ENCODE results near the gene USP46. TPM values are rescaled to one million over a fixed set of nuclear protein-coding genes. Genes with fewer than 3 reads are reported as not detected.

USP46 gene
- total and polyA plus RNA-seq, 2 of the 13 experiments (the other 11 are each of a cell fraction or from before 2014, with no cell fraction given), result 4.7 to 17.4 TPM

DNA sequence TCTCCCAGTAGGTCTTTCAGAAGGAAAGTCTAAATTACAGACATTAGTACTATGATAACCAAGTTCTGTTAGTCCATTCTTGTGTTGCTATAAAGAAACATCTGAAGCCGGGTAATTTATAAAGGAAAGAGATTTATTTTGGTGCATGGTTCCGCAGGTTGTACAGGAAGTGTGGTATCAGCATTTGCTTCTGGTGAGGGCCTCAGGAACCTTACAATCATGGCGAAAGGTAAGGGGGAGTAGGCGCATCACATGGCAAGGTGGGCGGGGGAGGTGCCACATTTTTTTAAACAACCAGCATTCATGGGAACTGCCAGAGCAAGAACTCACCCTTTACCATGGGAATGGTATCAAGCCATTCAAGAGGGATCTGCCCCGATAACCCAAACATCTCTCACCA, 26.2 kb upstream of the USP46 start (continued):
- TF ChIP-seq, protein P1, sequence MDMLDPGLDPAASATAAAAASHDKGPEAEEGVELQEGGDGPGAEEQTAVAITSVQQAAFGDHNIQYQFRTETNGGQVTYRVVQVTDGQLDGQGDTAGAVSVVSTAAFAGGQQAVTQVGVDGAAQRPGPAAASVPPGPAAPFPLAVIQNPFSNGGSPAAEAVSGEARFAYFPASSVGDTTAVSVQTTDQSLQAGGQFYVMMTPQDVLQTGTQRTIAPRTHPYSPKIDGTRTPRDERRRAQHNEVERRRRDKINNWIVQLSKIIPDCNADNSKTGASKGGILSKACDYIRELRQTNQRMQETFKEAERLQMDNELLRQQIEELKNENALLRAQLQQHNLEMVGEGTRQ (IDR thresholded peaks at IDR 0.05; ENCODE audit: low read depth, low read length), result no peak
- TF ChIP-seq, protein P1 (CRISPR knock-in tag; IDR thresholded peaks at IDR 0.05; ENCODE audit: borderline replicate concordance), result no peak
- TF ChIP-seq, protein P2, sequence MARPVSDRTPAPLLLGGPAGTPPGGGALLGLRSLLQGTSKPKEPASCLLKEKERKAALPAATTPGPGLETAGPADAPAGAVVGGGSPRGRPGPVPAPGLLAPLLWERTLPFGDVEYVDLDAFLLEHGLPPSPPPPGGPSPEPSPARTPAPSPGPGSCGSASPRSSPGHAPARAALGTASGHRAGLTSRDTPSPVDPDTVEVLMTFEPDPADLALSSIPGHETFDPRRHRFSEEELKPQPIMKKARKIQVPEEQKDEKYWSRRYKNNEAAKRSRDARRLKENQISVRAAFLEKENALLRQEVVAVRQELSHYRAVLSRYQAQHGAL (CRISPR knock-in tag; IDR thresholded peaks at IDR 0.05; ENCODE audit: not compliant biosample characterization), result no peak
- TF ChIP-seq MED1 (CRISPR knock-in tag; IDR thresholded peaks at IDR 0.05) (no peak), ATAD3A (CRISPR knock-in tag; IDR thresholded peaks at IDR 0.05) (no peak), KDM5A (IDR thresholded peaks at IDR 0.05; ENCODE audit: borderline replicate concordance, low read length) (no peak), RORA (CRISPR knock-in tag; IDR thresholded peaks at IDR 0.05) (no peak), FOSL1 (CRISPR knock-in tag; IDR thresholded peaks at IDR 0.05; ENCODE audit: borderline replicate concordance) (no peak)

DNA sequence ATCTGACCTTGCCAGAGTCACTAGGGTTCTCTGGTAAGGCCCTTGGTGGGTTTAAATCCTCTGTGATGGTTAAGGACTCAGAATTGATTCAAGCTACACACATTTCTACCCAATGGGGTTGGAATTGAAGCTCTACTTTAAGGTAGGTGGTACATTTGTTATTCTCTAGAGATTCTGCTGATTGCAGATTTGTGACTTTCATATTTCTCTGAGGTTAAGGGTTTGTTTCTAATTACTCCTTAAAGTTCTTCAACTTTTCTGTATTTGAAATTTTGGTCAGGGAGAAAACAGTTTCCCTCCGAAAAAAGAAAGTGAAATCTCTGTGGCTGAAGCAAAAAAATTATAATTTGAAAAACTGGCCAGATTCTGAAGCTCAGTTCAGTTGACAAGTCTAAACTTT, 25.8 kb upstream of the USP46 start:
- DNase-seq (ENCODE audit: low spot score), result no peak
- TF ChIP-seq RNF2 (conservative IDR thresholded peaks at IDR 0.05; ENCODE audit: low read depth) (no peak), PRMT3 (CRISPR knock-in tag; IDR thresholded peaks at IDR 0.05; ENCODE audit: borderline replicate concordance, low read depth) (no peak), ZNF773 (CRISPR knock-in tag; IDR thresholded peaks at IDR 0.05; ENCODE audit: borderline replicate concordance) (no peak), HOXA5 (CRISPR knock-in tag; IDR thresholded peaks at IDR 0.05) (no peak), KDM6A (CRISPR knock-in tag; IDR thresholded peaks at IDR 0.05; ENCODE audit: low read depth) (no peak)
- TF ChIP-seq, protein P3, sequence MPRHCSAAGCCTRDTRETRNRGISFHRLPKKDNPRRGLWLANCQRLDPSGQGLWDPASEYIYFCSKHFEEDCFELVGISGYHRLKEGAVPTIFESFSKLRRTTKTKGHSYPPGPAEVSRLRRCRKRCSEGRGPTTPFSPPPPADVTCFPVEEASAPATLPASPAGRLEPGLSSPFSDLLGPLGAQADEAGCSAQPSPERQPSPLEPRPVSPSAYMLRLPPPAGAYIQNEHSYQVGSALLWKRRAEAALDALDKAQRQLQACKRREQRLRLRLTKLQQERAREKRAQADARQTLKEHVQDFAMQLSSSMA (CRISPR knock-in tag; IDR thresholded peaks at IDR 0.05), result no peak
- TF ChIP-seq, protein P4, sequence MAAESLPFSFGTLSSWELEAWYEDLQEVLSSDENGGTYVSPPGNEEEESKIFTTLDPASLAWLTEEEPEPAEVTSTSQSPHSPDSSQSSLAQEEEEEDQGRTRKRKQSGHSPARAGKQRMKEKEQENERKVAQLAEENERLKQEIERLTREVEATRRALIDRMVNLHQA (CRISPR knock-in tag; IDR thresholded peaks at IDR 0.05), result no peak
- ChIA-PET POLR2A (interaction anchor here (1.1 kb wide), 1 partner anchor 27 kb away, joined by 3 read pairs; no protein-coding TSS in a partner anchor), CTCF (ENCODE audit: low intra/inter-chr PET ratio, low total read pairs) (no interaction called here)
- WGBS (ENCODE audit: low lambda C conversion rate), result 2% methylated on average over 1 of the region's 1 CpG
- no peaks in the 10 kb centered on the region for H3K79me2 ChIP-seq (ENCODE audit: insufficient read depth, low read length)
- no peak for FAIRE-seq
- no peak overlapping the region for H3K27ac ChIP-seq (ENCODE audit: extremely low read length, insufficient read depth, low read length)
- no peak for ATAC-seq
- no peak overlapping the region for H3K9ac ChIP-seq (ENCODE audit: insufficient read depth, low read depth, low read length)
- in situ Hi-C loops (cut with HindIII; ENCODE audit: extremely low pct_ligation_motif_present, low pct_unique_long_range_greater_than_20kb), result no loop called here
- BruUV-seq (replicated peaks), result no TSS peak
- no peaks in the 10 kb centered on the region for H3K36me3 ChIP-seq (replicated peaks in 1 of 2; ENCODE audit: control insufficient read depth in 1 of 2, insufficient read depth in 2 of 2, low read length in 2 of 2)
- intact Hi-C loops (cut with micrococcal nuclease; ENCODE audit: unreplicated experiment), result no loop called here
- no peak overlapping the region for H3K4me3 ChIP-seq (replicated peaks in 1 of 3; ENCODE audit: insufficient read depth in 1 of 3, low read depth in 2 of 3, low read length in 3 of 3)
- H2AFZ ChIP-seq (ENCODE audit: low read length), result no peak overlapping the region
- H3K9me3 ChIP-seq (ENCODE audit: low read length), result no peaks in the 10 kb centered on the region
- H3K4me1 ChIP-seq (ENCODE audit: insufficient read depth, low read length), result no peaks in the 10 kb centered on the region
- H3K4me2 ChIP-seq (ENCODE audit: low read depth, low read length), result no peak overlapping the region
- H4K20me1 ChIP-seq (ENCODE audit: insufficient read depth, low read length), result no peaks in the 10 kb centered on the region
- peaks cover 0 to 4% of the 10 kb centered on the region in 2 experiments; a peak in 1 of 5 replicates for H3K27me3 ChIP-seq (ENCODE audit: control insufficient read depth in 1 of 2, insufficient read depth in 2 of 2, low read length in 2 of 2)

All from HepG2 (cell line).